Measurements from ENCODE around the gene TLCD1.
A peak's percentile ranks its signal among the peaks of the same experiment; 100 is the strongest.

GRCh38 chr17:28741358-28742349 is 15.6 kb upstream of the TLCD1 start:
- TF ChIP-seq POLR2A (IDR thresholded peaks at IDR 0.05; ENCODE audit: low read depth, low read length) (no peak), TAF1 (IDR thresholded peaks at IDR 0.05; ENCODE audit: borderline replicate concordance, low read depth, low read length) (no peak), POLR2AphosphoS5 (IDR thresholded peaks at IDR 0.05; ENCODE audit: low read depth, low read length) (peak; percentile 55; the same call in 1 of the 2 replicates)
